Hepatocyte (in vitro differentiated cells): ENCODE results near the gene CAMSAP1. TPM values are rescaled to one million over a fixed set of nuclear protein-coding genes. Genes with fewer than 3 reads are reported as not detected.

Experiments used
- DNase-seq: peaks from one replicate; pipeline ENCODE4 v3.0.0-alpha.2; 2016; ENCODE audit warnings: low spot score
- H2AFZ ChIP-seq: fragments of 200-600 bp; sonication (generic); 2 replicates; pipeline ENCODE4 v1.6.0; 2016; ENCODE audit warnings: antibody characterized with exemption, mild to moderate bottlenecking
- H3K27ac ChIP-seq: fragments of 200-600 bp; sonication (generic); 2 replicates; pipeline ENCODE4 v1.5.1; 2016; ENCODE audit warnings: mild to moderate bottlenecking
- H3K27me3 ChIP-seq: fragments of 200-600 bp; sonication (generic); 2 replicates; pipeline ENCODE4 v1.6.1; 2016
- H3K36me3 ChIP-seq: fragments of 200-600 bp; sonication (generic); replicated peaks from 2 replicates; pipeline ENCODE4 v1.5.1; 2016; ENCODE audit warnings: low read depth; ENCODE audit not compliant: insufficient read depth
- H3K4me1 ChIP-seq: fragments of 200-600 bp; sonication (generic); 2 replicates; pipeline ENCODE4 v1.5.1; 2016; ENCODE audit warnings: mild to moderate bottlenecking, moderate library complexity; ENCODE audit not compliant: insufficient read depth
- H3K4me2 ChIP-seq: fragments of 200-600 bp; sonication (generic); 2 replicates; pipeline ENCODE4 v1.6.0; 2016
- H3K4me3 ChIP-seq: fragments of 200-600 bp; sonication (generic); 2 replicates; pipeline ENCODE4 v1.5.1; 2016; ENCODE audit warnings: mild to moderate bottlenecking
- H3K79me2 ChIP-seq: fragments of 200-600 bp; sonication (generic); 2 replicates; pipeline ENCODE4 v1.6.0; 2017; ENCODE audit warnings: mild to moderate bottlenecking
- H3K9me2 ChIP-seq: fragments of 200-600 bp; sonication (generic); replicated peaks from 2 replicates; pipeline ENCODE4 v1.6.0; 2017; ENCODE audit warnings: mild to moderate bottlenecking; ENCODE audit not compliant: insufficient read depth
- H3K9me3 ChIP-seq: fragments of 200-600 bp; sonication (generic); 2 replicates; pipeline ENCODE4 v1.5.1; 2016; ENCODE audit warnings: low read depth, mild to moderate bottlenecking
- H4K20me1 ChIP-seq: fragments of 200-600 bp; sonication (generic); 2 replicates; pipeline ENCODE4 v1.6.0; 2016; ENCODE audit warnings: mild to moderate bottlenecking; ENCODE audit not compliant: insufficient read depth, poor library complexity, severe bottlenecking
- CTCF ChIP-seq: fragments of 200-600 bp; sonication (generic); IDR thresholded peaks from 2 replicates; pipeline ENCODE4 v1.5.1; 2016; ENCODE audit warnings: antibody characterized with exemption, mild to moderate bottlenecking; ENCODE audit not compliant: poor library complexity
- EZH2 ChIP-seq: fragments of 200-600 bp; sonication (generic); IDR thresholded peaks from 2 replicates; pipeline ENCODE4 v1.6.1; 2016; ENCODE audit warnings: antibody characterized with exemption, mild to moderate bottlenecking, borderline replicate concordance
- EZH2phosphoT487 ChIP-seq: fragments of 200-600 bp; sonication (generic); IDR thresholded peaks from one replicate; pipeline ENCODE4 v1.6.1; 2018; ENCODE audit warnings: antibody characterized with exemption, mild to moderate bottlenecking, low read depth, moderate library complexity; ENCODE audit not compliant: unreplicated experiment, severe bottlenecking
- WGBS: methylation state at CpG from one replicate; pipeline ENCODE4 v1.1.6; 2016; ENCODE audit warnings: low lambda C conversion rate; ENCODE audit errors: missing lambda C conversion rate; 5-methylcytosine and 5-hydroxymethylcytosine counted together
- polyA plus RNA-seq: library from polyadenylated mRNA; unstranded; fragments of >200 nt; fragmentation: Nextera tagmentation; extraction: Ambion mirVana; gene quantifications from 2 replicates; pipeline ENCODE4 v1.2.1, GENCODE V29; 2016
- total RNA-seq: library from RNA; depleted of rRNA; stranded (reverse); fragments of >200 nt; gene quantifications from 2 replicates; pipeline ENCODE4 v1.2.3, GENCODE V29; 2014

Gene CAMSAP1
- total and polyA plus RNA-seq, 2 experiments from 2014 or later = 5.0 to 15.6 TPM

- peaks cover 6% of the 10 kb centered on the region for H3K36me3 ChIP-seq
- no peaks in the 10 kb centered on the region for H3K27me3 ChIP-seq
- no peak overlapping the region for H2AFZ ChIP-seq
- no peaks in the 10 kb centered on the region for H3K9me2 ChIP-seq
- no peaks in the 10 kb centered on the region for H3K9me3 ChIP-seq
- H3K4me3 ChIP-seq = no peak overlapping the region
- 87% methylated on average over 13 of the region's 13 CpGs for WGBS
- H4K20me1 ChIP-seq = no peaks in the 10 kb centered on the region
- peaks cover 31% of the 10 kb centered on the region for H3K79me2 ChIP-seq
- H3K4me1 ChIP-seq = peaks cover 3% of the 10 kb centered on the region
- no peak overlapping the region for H3K4me2 ChIP-seq
- TF ChIP-seq CTCF = no peak
- TF ChIP-seq EZH2phosphoT487 = no peak
- TF ChIP-seq EZH2 = no peak
- no peak overlapping the region for H3K27ac ChIP-seq
- DNase-seq = no peak
Observed at GRCh38 chr9:135848341-135849047, 58.9 kb downstream of the CAMSAP1 start.

- H3K36me3 ChIP-seq = peaks cover 6% of the 10 kb centered on the region
- 69% methylated on average over 1 of the region's 1 CpG for WGBS
Observed at GRCh38 chr9:135847833-135848232, 59.5 kb downstream of the CAMSAP1 start.

GRCh38 chr9:135840539-135840938 lies 66.8 kb downstream of the CAMSAP1 start:
- H3K4me3 ChIP-seq = no peak overlapping the region
- no peaks in the 10 kb centered on the region for H3K4me1 ChIP-seq
- TF ChIP-seq CTCF (no peak), EZH2phosphoT487 (no peak), EZH2 (no peak)
- peaks cover 6% of the 10 kb centered on the region for H3K36me3 ChIP-seq
- WGBS = 94% methylated on average over 7 of the region's 7 CpGs
- H2AFZ ChIP-seq = no peak overlapping the region
- no peak overlapping the region for H3K27ac ChIP-seq
- peaks cover 7% of the 10 kb centered on the region for H4K20me1 ChIP-seq
- peaks cover 47% of the 10 kb centered on the region for H3K79me2 ChIP-seq
- H3K27me3 ChIP-seq = no peaks in the 10 kb centered on the region
- H3K9me3 ChIP-seq = no peaks in the 10 kb centered on the region
- DNase-seq = no peak
- no peaks in the 10 kb centered on the region for H3K9me2 ChIP-seq
- H3K4me2 ChIP-seq = no peak overlapping the region

More at GRCh38 chr9:135847833-135848232, 59.5 kb downstream of the CAMSAP1 start:
- no peak for DNase-seq
- H3K27ac ChIP-seq = no peak overlapping the region
- peaks cover 3% of the 10 kb centered on the region for H3K4me1 ChIP-seq
- TF ChIP-seq EZH2 (no peak), EZH2phosphoT487 (no peak), CTCF (no peak)
- no peaks in the 10 kb centered on the region for H3K9me3 ChIP-seq
- no peak overlapping the region for H2AFZ ChIP-seq
- peaks cover 36% of the 10 kb centered on the region for H3K79me2 ChIP-seq
- no peak overlapping the region for H3K4me3 ChIP-seq
- no peaks in the 10 kb centered on the region for H4K20me1 ChIP-seq
- H3K27me3 ChIP-seq = no peaks in the 10 kb centered on the region
- H3K4me2 ChIP-seq = no peak overlapping the region
- H3K9me2 ChIP-seq = no peaks in the 10 kb centered on the region
